Activated CD4-positive, CD25-positive, alpha-beta regulatory T cell (primary cell): ENCODE data around the gene ST7.

Source experiments
- DNase-seq, 4 experiments: peaks; one replicate each; lab custom pipeline; 2025; lab: John Stamatoyannopoulos, UW

ST7 gene

DNA sequence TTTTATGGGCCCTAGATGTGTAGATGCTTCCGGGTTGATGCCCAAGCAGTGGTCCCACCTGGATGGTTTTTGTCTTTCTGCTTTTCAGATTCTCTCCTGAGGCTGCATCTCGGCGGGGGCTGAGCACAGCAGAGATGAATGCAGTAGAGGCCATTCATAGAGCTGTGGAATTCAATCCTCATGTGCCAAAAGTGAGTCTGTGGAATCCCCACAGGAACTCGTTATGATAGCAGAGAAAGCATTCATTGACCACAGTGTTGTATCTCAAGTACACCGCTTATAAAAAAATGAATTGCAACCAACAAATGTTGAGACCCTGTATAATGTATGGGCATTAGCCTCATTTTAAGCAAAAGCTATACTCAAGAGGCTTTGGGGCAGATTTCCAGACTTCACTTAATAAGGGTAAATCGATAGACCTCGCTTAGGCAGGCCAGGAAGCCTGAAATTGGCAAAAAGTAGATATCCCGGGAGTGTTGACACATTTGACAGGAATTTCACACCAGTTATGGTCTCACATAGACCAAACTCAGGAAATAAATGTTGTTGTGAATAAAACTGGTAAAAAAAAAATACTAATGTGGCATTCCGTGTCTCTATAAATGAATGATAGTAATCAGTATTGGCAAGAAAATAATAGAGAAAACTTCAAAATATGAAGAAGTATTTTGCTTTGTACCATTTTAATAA, 237.6 kb downstream of the ST7 start:
- no peak for DNase-seq

GRCh38 chr7:117192108-117192507, 238.8 kb downstream of the ST7 start:
- no peak for DNase-seq

DNA sequence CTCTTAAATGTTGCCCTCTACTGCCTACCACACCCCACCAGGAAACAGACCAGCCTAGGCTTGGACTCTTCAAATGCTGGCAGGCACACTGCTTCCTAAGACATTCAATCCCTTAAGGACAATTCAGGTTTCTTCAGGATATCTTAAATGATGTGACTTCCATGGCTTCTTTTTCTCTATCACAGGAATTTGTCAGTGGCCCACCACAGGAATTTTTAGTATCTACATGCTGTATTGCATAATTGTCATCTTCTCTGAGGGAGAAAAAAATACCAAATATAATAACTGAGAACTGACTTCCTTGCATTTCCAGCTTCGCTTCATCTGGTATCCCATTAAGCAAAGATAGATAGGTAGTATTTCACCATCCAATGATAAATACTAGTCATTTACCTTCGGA, 240.3 kb downstream of the ST7 start:
- DNase-seq: no peak

DNA sequence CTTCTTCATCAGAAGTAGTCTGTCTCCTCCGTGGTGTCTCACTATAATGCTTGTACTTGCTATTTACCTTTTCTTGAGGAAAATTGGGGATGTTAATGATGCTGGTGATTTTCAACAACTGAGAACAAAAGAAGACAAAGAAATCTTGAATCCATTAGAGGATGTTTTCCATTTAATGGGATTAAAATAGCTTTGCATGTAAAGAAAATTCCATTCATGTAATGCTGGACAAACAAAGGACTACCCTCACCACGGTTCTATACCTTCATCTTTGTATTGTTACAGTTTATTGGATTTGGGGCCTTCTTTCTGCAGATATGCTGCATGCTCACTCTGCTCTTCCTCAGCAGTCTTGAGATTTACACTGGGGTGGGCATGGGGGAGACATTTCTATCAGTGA, 241.1 kb downstream of the ST7 start:
- DNase-seq: no peak

GRCh38 chr7:117195361-117196029, 242.2 kb downstream of the ST7 start:
- no peak for DNase-seq

DNA sequence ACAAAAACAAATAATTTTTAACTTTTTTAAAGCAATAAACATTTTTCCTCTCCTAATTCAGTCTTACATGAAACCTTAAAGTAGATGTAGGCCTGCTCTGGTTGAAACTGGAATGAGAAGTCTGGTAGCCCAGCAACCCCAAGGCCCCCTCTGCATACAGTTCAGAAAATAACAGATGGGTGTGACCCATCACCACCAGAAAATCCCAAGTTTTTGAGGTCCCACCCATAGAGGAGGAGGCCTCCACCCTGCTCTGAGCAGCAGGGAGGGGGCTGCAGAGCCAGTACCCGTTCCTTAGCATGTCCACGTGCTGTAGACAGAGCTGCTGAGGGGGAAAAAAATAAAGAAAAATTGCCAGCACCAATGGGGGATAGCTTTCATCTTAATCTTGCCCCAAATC, 246.8 kb downstream of the ST7 start:
- DNase-seq: no peak

- no peak for DNase-seq
Observed at GRCh38 chr7:117200786-117201458, 247.6 kb downstream of the ST7 start.

GRCh38 chr7:117202511-117202910, 249.2 kb downstream of the ST7 start:
- no peak for DNase-seq

GRCh38 chr7:117203205-117203604, 249.9 kb downstream of the ST7 start:
- no peak for DNase-seq

DNA sequence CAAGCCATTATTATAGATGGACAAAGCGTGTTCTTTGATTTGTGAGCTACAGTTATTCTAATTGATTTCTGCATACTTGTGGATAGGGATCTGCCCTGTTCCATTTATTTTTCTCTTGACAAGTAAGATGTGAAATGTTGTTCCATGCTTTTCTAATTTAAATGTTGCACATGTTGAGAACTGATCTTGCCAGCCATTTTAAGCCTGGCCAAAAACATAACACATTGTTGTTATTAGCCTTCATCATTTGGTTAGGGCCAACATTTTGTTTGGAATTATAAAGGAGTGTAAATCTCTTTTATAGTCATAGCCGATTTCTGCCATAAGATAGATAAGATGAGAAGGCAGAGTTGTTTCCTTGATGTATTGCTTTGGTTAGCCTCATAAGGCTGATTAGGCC, 252.6 kb downstream of the ST7 start:
- DNase-seq: no peak

DNA sequence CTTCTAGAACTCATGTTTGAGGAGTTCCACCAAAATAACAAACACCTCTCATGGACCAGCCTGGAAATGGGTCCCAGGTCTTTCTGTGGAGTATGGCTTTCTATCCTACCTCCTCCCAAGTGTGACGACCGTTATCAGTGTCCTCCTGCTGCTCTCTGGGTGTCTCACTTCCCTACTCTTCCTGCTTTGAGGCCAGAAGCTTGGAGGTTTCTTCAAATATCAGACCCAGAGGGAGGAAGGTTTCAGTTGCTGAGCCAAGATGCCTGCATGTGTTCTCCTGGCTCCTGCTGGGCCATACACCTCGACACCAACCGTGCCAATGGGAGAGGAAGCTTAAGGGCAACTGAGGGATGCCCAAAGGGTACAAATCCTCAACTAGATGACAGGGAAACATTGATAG, 255.0 kb downstream of the ST7 start:
- DNase-seq: no peak

DNA sequence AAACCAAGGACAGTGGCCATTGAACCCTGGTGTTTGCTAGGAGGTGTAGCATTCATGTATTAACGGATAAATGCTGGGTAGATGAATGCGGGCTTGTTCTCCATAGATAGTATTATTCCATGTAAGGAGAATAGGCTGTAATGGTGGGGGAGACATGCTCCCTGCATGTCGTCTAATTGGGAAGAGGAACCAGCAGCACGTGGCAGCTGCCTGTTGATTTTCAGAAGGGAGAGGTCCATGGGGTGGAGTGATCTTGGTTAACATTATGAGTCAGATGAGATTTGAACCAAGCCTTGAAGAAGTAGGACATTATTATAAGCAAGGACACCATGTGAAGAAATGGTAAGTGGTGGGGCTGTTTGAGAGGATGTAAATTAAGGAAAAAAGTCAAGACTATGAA, 257.1 kb downstream of the ST7 start:
- no peak for DNase-seq

DNA sequence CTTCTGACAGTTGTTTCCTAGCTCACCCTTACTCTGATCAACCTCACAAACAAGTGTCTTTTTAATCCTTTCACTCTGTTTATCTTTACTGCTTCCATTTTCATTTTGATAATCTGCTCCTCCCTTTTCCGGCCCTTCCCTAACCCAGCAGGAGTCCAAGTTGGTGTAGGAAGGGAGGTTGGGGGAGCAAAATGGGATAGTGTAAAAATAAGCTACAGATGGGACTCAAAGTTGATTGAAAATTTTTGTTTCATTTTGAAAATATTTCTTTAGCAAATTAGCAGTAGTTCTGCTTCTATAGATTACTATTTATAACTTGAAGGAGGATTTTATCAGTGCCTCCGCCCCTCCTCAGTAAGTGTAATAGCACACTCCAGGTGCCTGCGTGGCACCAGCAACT, 257.6 kb downstream of the ST7 start:
- no peak for DNase-seq

- no peak for DNase-seq
Observed at GRCh38 chr7:117211614-117212013, 258.3 kb downstream of the ST7 start.

- peak in 2 of 4 experiments; percentile 1 to 5 for DNase-seq
Observed at GRCh38 chr7:117212969-117213877, 259.9 kb downstream of the ST7 start.

DNA sequence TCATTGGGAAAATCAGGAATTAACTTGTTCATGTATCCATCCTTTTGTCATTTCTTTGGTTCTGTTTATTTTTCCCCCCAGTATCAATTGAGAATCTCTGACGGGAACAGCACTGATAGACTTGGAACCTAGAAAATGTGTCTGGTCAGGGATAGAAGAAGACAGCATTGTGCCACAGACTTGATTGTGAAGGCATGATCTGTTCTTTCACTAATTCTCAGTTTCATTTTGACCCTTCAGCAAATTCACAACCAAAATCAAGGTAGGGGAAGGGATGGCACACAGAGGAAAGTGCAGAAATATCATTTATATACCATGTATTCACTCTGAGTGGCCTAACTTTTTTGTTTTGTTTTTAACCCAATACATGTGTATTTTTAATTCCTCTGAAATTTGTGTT, 262.7 kb downstream of the ST7 start:
- DNase-seq: no peak

GRCh38 chr7:117216436-117217069, 263.3 kb downstream of the ST7 start:
- DNase-seq: no peak

GRCh38 chr7:117217106-117218035, 264.1 kb downstream of the ST7 start:
- DNase-seq: no peak

DNA sequence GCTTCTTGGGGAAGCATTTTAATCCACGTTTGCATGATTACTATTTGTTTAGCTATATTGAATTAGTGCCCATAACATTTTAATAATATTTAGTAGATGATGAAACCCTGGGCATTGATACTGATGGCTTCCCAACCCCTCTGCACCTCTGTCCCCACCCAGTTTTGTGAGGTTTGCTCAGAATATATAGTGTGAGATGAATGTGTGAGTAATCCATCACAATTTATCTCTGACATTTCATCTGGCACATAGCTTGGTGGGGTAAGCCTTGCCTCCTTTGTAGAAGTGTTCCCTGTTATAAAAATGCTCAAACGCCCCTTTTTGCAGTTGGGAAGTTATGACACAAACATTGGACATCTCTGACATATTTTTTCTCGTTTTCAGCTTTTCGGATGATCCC, 265.4 kb downstream of the ST7 start:
- no peak for DNase-seq

DNA sequence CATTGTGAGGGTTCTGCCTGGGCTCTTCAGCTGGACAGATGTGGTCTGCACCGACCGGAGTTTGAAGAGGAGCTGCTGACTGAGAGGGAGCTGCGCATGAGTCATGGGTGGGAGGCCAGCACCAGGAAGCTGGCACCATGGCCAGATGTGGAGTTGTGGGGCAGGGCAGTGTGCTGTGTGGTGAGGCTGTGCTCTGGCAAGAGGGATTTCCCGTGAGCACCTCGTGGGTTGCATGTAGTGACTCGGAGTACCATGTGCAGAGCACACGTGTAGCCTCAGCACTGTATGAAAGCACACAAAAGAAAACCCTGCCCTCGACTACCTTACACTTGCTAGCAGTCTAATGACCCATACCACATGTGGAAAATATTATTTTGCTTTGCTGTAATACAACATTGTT, 266.2 kb downstream of the ST7 start:
- DNase-seq: no peak

DNA sequence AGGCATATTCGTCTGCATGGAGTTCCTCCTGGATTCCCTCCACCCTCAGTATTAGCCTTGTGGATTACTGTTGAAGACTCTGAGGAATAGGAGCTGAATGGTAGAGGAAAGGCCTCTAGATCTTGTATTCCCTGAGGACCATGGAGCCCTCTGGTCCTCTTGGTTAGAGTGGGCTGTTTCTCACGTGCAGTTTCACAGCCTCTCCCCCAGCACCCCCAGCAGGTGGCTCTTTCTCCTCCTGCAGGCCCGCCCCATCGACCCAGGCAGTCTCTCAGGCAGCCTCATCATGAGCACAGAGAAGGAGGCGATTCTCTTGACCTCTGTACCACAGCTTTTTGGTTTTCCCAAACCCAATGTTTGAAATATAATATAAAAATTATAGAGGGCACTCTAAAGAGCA, 267.5 kb downstream of the ST7 start:
- DNase-seq: no peak
